Kidney epithelial cell (primary cell): ENCODE data around the gene MYO16. TPM values are rescaled to one million over a fixed set of nuclear protein-coding genes. Genes with fewer than 3 reads are reported as not detected.

Experiments used
- DNase-seq: peaks from one replicate; pipeline ENCODE4 v3.0.0-alpha.2; 2010; ENCODE audit warnings: low read depth
- H3K27me3 ChIP-seq: 2 replicates; pipeline ENCODE4 v1.6.0; 2011; ENCODE audit warnings: low read length; ENCODE audit not compliant: control insufficient read depth, insufficient read depth
- H3K36me3 ChIP-seq: 2 replicates; pipeline ENCODE4 v1.5.1; 2011; ENCODE audit warnings: low read length; ENCODE audit not compliant: control insufficient read depth, insufficient read depth
- H3K4me3 ChIP-seq: 2 replicates; pipeline ENCODE4 v1.5.1; 2011; ENCODE audit warnings: low read depth, mild to moderate bottlenecking, control low read depth, low read length
- total RNA-seq: library from RNA; depleted of rRNA; stranded (reverse); fragments of >200 nt; gene quantifications from 2 replicates; pipeline ENCODE4 v1.2.3, GENCODE V29; 2015
- TF ChIP-seq, protein P1 (sequence below): IDR thresholded peaks from 2 replicates; pipeline ENCODE4 v1.5.1; 2011; ENCODE audit warnings: mild to moderate bottlenecking, moderate library complexity, low read length, control low read depth, inconsistent platforms; ENCODE audit not compliant: insufficient read depth, poor library complexity, severe bottlenecking

Gene MYO16
- total RNA-seq, 1 donor from 2014 or later = 0.38 TPM

DNA sequence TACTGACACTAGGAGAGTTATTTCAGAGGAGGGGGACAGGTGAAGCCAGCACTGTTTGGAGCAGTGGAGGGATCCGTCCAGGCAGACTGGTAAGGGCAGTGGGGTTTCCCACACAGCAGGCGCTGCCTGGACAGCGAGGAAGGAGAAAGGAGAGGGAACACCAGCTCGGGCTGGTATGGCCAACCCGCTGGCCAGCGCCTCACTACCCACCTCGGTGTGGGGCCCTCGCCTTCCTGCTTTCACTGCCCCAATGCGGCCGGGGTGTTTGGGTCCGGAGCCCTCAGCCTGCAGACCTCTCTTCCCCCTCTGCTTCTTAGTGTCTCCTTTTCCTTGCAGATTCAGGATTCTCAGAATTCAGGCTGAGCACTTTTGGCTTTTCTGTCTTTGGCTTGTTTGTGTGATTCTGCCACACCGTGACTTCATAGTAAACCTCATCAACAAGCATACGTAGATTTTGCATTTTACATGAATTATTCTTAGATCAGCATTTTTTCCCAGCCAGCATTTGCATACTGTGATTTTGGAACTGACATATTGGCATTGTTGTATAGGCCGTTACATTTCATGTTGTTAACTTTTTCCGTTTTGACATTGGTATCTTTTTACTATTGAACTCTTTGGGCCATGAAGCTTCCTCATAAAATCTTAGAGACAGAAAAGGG is 294.1 kb downstream of the MYO16 start:
- Histone ChIP-seq H3K27me3 (peaks cover 2% of the 10 kb centered on the region), H3K36me3 (no peaks in the 10 kb centered on the region), H3K4me3 (no peak overlapping the region)
- TF ChIP-seq, protein P1, sequence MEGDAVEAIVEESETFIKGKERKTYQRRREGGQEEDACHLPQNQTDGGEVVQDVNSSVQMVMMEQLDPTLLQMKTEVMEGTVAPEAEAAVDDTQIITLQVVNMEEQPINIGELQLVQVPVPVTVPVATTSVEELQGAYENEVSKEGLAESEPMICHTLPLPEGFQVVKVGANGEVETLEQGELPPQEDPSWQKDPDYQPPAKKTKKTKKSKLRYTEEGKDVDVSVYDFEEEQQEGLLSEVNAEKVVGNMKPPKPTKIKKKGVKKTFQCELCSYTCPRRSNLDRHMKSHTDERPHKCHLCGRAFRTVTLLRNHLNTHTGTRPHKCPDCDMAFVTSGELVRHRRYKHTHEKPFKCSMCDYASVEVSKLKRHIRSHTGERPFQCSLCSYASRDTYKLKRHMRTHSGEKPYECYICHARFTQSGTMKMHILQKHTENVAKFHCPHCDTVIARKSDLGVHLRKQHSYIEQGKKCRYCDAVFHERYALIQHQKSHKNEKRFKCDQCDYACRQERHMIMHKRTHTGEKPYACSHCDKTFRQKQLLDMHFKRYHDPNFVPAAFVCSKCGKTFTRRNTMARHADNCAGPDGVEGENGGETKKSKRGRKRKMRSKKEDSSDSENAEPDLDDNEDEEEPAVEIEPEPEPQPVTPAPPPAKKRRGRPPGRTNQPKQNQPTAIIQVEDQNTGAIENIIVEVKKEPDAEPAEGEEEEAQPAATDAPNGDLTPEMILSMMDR = no peak
- DNase-seq = no peak

DNA sequence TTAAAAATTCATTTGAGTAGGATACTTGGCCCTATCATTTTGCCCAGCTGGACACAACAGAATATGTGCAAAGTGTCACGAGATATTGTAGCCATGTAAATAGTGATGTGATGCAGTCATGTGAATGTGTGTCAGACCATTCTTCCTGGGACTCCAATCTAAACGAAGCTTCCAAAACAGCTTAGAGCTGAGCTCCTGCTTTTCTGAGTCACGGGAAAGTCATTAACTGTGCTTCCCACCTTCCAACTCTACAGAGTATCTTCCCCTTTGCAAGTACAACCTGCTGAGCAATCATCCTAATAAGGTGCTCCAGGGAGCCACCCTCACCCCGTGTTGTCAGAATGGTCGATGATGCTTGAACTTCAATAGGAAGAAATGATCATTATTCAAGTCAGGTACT is 294.7 kb downstream of the MYO16 start:
- Histone ChIP-seq H3K27me3 (peaks cover 2% of the 10 kb centered on the region), H3K4me3 (no peak overlapping the region), H3K36me3 (no peaks in the 10 kb centered on the region)
- DNase-seq = peak; percentile 65
- TF ChIP-seq, protein P1 = no peak

DNA sequence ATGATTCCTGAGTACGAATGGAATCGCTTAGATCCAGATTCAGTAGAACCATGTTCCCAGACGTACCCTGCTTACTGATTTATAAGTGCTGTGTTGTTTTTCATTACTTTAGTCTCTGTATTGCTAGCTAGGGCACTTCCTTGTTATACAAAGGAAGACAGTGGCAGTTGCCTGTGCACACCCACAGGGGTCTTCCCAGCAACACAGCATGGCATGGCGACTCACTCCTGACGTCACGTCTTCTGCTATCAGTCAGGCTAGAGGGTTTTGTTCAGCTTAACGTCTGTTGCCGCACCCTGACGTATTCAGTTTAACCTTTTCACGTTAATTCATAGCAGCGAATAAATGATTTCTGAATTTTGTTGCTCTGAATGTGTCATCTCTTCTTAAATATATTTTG is 295.1 kb downstream of the MYO16 start:
- Histone ChIP-seq H3K27me3 (peaks cover 2% of the 10 kb centered on the region), H3K4me3 (no peak overlapping the region), H3K36me3 (no peaks in the 10 kb centered on the region)
- TF ChIP-seq, protein P1 = no peak
- no peak for DNase-seq

DNA sequence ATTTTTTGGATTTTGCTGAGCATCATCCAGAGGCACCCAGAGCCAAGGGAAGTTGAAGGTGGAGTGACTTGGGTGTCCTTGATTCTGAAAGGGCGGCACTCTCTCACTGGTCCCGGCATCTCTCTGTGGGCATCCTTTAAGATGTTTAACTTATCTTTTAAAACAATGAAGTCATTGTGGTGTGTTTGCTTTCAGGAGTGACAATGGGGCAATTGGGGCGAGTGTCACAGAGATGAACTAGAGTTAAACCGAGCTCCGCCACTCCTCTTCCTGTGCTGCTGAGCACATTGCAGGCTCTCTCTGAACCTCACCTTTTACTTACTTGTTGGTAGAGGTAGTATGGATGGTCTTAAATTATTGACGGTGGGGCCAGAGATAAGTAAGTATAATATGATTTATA is 295.7 kb downstream of the MYO16 start:
- Histone ChIP-seq H3K27me3 (peaks cover 2% of the 10 kb centered on the region), H3K4me3 (no peak overlapping the region), H3K36me3 (no peaks in the 10 kb centered on the region)
- TF ChIP-seq, protein P1 = no peak
- DNase-seq = no peak

DNA sequence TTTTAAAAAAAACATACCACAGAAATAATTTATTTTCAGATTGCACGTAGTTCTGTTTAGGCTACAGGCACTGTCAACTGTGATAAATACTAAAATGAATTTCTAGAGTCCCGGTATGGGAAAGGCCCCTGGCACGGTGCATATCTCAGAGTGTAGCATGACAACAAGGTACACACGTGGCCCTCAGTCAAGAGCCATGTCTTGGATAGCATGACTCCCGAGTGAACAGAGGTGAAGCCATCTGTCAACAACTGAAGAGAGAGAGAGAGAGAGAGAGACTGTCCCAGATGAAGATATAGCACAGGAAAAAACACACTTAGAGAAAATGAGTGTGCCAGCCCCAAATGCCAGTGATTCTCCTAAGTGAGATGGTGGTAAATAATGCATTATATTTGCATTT is 297.5 kb downstream of the MYO16 start:
- TF ChIP-seq, protein P1 = no peak
- no peak for DNase-seq
- H3K36me3 ChIP-seq = no peaks in the 10 kb centered on the region
- H3K4me3 ChIP-seq = no peak overlapping the region
- peaks cover 2% of the 10 kb centered on the region for H3K27me3 ChIP-seq

DNA sequence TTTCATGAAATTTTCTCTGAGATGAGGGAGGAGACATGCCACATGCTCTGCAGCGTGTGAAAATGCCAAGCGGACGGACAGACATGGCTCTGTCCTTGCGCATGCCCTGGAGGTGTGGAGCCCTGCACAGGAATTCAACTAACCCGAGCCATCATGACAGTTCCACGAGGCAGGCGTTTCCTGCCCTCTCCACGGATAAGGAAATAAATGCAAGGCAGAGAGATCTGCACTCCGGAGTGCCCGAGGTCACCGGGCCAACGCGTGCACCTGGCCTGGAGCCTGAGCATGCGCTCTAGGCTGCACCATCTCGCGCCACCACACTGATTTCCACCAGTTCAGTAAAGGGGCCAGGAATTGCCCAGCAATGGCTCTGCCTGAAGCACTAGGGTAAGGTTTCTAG is 298.2 kb downstream of the MYO16 start:
- no peak overlapping the region for H3K4me3 ChIP-seq
- DNase-seq = no peak
- TF ChIP-seq, protein P1 = no peak
- H3K27me3 ChIP-seq = peaks cover 2% of the 10 kb centered on the region
- no peaks in the 10 kb centered on the region for H3K36me3 ChIP-seq
